GM23248 (cell line): ENCODE data around the gene CBL. TPM values are rescaled to one million over a fixed set of nuclear protein-coding genes. Genes with fewer than 3 reads are reported as not detected.

Source experiments
- DNase-seq: peaks from one replicate; pipeline ENCODE4 v3.0.0-alpha.2; 2015
- H2AFZ ChIP-seq: fragments of 200-600 bp; sonication (generic); 2 replicates; pipeline ENCODE4 v1.6.1; 2016; ENCODE audit warnings: antibody characterized with exemption
- H3F3A ChIP-seq: fragments of 200-600 bp; sonication (generic); 2 replicates; pipeline ENCODE4 v1.6.1; 2016; ENCODE audit warnings: mild to moderate bottlenecking, antibody characterized with exemption, mixed run types; ENCODE audit not compliant: insufficient read depth
- H3K27ac ChIP-seq: fragments of 200-600 bp; sonication (generic); 2 replicates; pipeline ENCODE4 v1.5.1; 2016; ENCODE audit warnings: mild to moderate bottlenecking
- H3K27me3 ChIP-seq: fragments of 200-600 bp; sonication (generic); replicated peaks from 2 replicates; pipeline ENCODE4 v1.6.1; 2016; ENCODE audit warnings: mild to moderate bottlenecking; ENCODE audit not compliant: insufficient read depth
- H3K36me3 ChIP-seq: fragments of 200-600 bp; sonication (generic); 2 replicates; pipeline ENCODE4 v1.6.1; 2016; ENCODE audit warnings: low read depth, mild to moderate bottlenecking
- H3K4me1 ChIP-seq: fragments of 200-600 bp; sonication (generic); 2 replicates; pipeline ENCODE4 v1.6.1; 2016; ENCODE audit warnings: mild to moderate bottlenecking; ENCODE audit not compliant: insufficient read depth
- H3K4me2 ChIP-seq: fragments of 200-600 bp; sonication (generic); one replicate; pipeline ENCODE4 v1.6.1; 2016; ENCODE audit warnings: mild to moderate bottlenecking; ENCODE audit not compliant: unreplicated experiment
- H3K4me3 ChIP-seq: fragments of 200-600 bp; sonication (generic); 2 replicates; pipeline ENCODE4 v1.5.1; 2016; ENCODE audit warnings: mild to moderate bottlenecking
- H3K79me2 ChIP-seq: fragments of 200-600 bp; sonication (generic); 2 replicates; pipeline ENCODE4 v1.6.1; 2016; ENCODE audit warnings: mild to moderate bottlenecking; ENCODE audit not compliant: insufficient read depth
- H3K9ac ChIP-seq: fragments of 200-600 bp; sonication (generic); 2 replicates; pipeline ENCODE4 v1.6.1; 2016; ENCODE audit warnings: mild to moderate bottlenecking
- H3K9me2 ChIP-seq: fragments of 200-600 bp; sonication (generic); 2 replicates; pipeline ENCODE4 v1.6.1; 2016; ENCODE audit warnings: mixed run types, mild to moderate bottlenecking, moderate library complexity; ENCODE audit not compliant: insufficient read depth
- H3K9me3 ChIP-seq: fragments of 200-600 bp; sonication (generic); one replicate; pipeline ENCODE4 v1.6.1; 2017; ENCODE audit warnings: low read depth
- H4K20me1 ChIP-seq: fragments of 200-600 bp; sonication (generic); 2 replicates; pipeline ENCODE4 v1.6.0; 2016; ENCODE audit not compliant: insufficient read depth
- EZH2 ChIP-seq: fragments of 200-600 bp; sonication (generic); IDR thresholded peaks from 2 replicates; pipeline ENCODE4 v1.6.1; 2018; ENCODE audit warnings: antibody characterized with exemption, mild to moderate bottlenecking; ENCODE audit not compliant: insufficient read depth, poor library complexity, severe bottlenecking
- EZH2phosphoT487 ChIP-seq: fragments of 200-600 bp; sonication (generic); IDR thresholded peaks from 2 replicates; pipeline ENCODE4 v1.6.1; 2018; ENCODE audit warnings: antibody characterized with exemption, moderate library complexity, mild to moderate bottlenecking, low read depth; ENCODE audit not compliant: insufficient read depth
- WGBS, 2 experiments: methylation state at CpG; one replicate each; pipeline ENCODE4 v1.1.6; 2015 to 2017; ENCODE audit warnings: low lambda C conversion rate in 2 of 2, low coverage in 1 of 2; ENCODE audit errors: missing lambda C conversion rate in 2 of 2; 5-methylcytosine and 5-hydroxymethylcytosine counted together
- in situ Hi-C: fragments of 300-500 bp; cut with MboI; formaldehyde crosslinking; loops from 2 replicates; pipeline ENCODE4 v1.15.0; 2020
- polyA plus RNA-seq: library from polyadenylated mRNA; unstranded; fragments of >200 nt; fragmentation: Nextera tagmentation; extraction: Ambion mirVana; gene quantifications from 2 replicates; pipeline ENCODE4 v1.2.1, GENCODE V29; 2016
- total RNA-seq: library from RNA; depleted of rRNA; stranded (reverse); fragments of >200 nt; shearing (Covaris generic); gene quantifications from 2 replicates; pipeline ENCODE4 v1.2.3, GENCODE V29; 2014

CBL gene
- total and polyA plus RNA-seq, 2 experiments from 2014 or later, result 5.8 to 8.6 TPM

- WGBS, 2 experiments, result 6 to 8% methylated on average over 60 to 71 of the region's 86 CpGs
- peak; percentile 82 for DNase-seq
- Histone ChIP-seq H3K79me2 (peaks cover 24% of the 10 kb centered on the region), H3K36me3 (no peaks in the 10 kb centered on the region), H3K9me3 (no peaks in the 10 kb centered on the region), H3K4me1 (peaks cover 29% of the 10 kb centered on the region; the same call in 1 of the 2 replicates), H4K20me1 (no peaks in the 10 kb centered on the region), H3K9ac (peak overlapping the region; percentile 75), H3K4me3 (peak overlapping the region; percentile 75), H3K27ac (no peak overlapping the region), H3F3A (peaks cover 9% of the 10 kb centered on the region; the same call in 1 of the 2 replicates), H3K4me2 (peak overlapping the region; percentile 82), H2AFZ (peak overlapping the region; percentile 89), H3K27me3 (no peaks in the 10 kb centered on the region), H3K9me2 (no peaks in the 10 kb centered on the region)
- in situ Hi-C loops, result no loop called here
- TF ChIP-seq EZH2 (no peak), EZH2phosphoT487 (no peak)
Observed at GRCh38 chr11:119339589-119340334, 133.6 kb downstream of the CBL start.

- Histone ChIP-seq H3F3A (peaks cover 9% of the 10 kb centered on the region; the same call in 1 of the 2 replicates), H3K36me3 (no peaks in the 10 kb centered on the region), H3K9me3 (no peaks in the 10 kb centered on the region), H3K4me2 (peak within 1 kb of the TSS; percentile 82), H3K79me2 (peaks cover 16% of the 10 kb centered on the region), H3K27ac (no peak within 1 kb of the TSS), H3K27me3 (no peaks in the 10 kb centered on the region), H3K9ac (peak within 1 kb of the TSS; percentile 75), H4K20me1 (no peaks in the 10 kb centered on the region), H2AFZ (peak within 1 kb of the TSS; percentile 89), H3K4me1 (peaks cover 21% of the 10 kb centered on the region; the same call in 1 of the 2 replicates), H3K4me3 (peak within 1 kb of the TSS; percentile 75), H3K9me2 (no peaks in the 10 kb centered on the region)
- in situ Hi-C loops, result no loop called here
- 6% methylated on average over 19 to 47 of the region's 53 CpGs for WGBS, 2 experiments
- TF ChIP-seq EZH2phosphoT487 (no peak), EZH2 (no peak)
- peak; percentile 72 for DNase-seq
Observed at GRCh38 chr11:119340335-119341221, 134.4 kb downstream of the CBL start, which contains the start of gene C1QTNF5. Gene C1QTNF5 (minus strand): TSS chr11:119340883. CDS start chr11:119340397, 486 bp downstream.

GRCh38 chr11:119341222-119342022, 135.3 kb downstream of the CBL start:
- Histone ChIP-seq H3K9ac (peak overlapping the region; percentile 75; the same call in 1 of the 2 replicates), H3K27me3 (no peaks in the 10 kb centered on the region), H3K4me3 (0 out of 2 replicates have a peak overlapping the region, but pooled peaks have one; percentile 75), H3K27ac (no peak overlapping the region), H3K36me3 (no peaks in the 10 kb centered on the region), H3K79me2 (peaks cover 8% of the 10 kb centered on the region), H2AFZ (no peak overlapping the region), H3F3A (peaks cover 9% of the 10 kb centered on the region; the same call in 1 of the 2 replicates), H3K9me2 (no peaks in the 10 kb centered on the region), H3K4me1 (peaks cover 19% of the 10 kb centered on the region; the same call in 1 of the 2 replicates), H3K4me2 (peak overlapping the region; percentile 82), H3K9me3 (no peaks in the 10 kb centered on the region), H4K20me1 (no peaks in the 10 kb centered on the region)
- no peak for TF ChIP-seq EZH2
- TF ChIP-seq EZH2phosphoT487, result no peak
- no peak for DNase-seq
- in situ Hi-C loops, result no loop called here
- 89 to 90% methylated on average over 14 to 16 of the region's 16 CpGs for WGBS, 2 experiments

GRCh38 chr11:119342023-119342300, 135.8 kb downstream of the CBL start:
- no peak overlapping the region for H3K9ac ChIP-seq
- H3K27me3 ChIP-seq, result no peaks in the 10 kb centered on the region
- WGBS, 2 experiments, result 94 to 98% methylated on average over 7 of the region's 7 CpGs
- no peaks in the 10 kb centered on the region for H3K9me2 ChIP-seq
- H3K27ac ChIP-seq, result no peak overlapping the region
- no peak overlapping the region for H3K4me2 ChIP-seq
- in situ Hi-C loops, result no loop called here
- H3K79me2 ChIP-seq, result peaks cover 2% of the 10 kb centered on the region; the same call in 1 of the 2 replicates
- no peak for DNase-seq
- H2AFZ ChIP-seq, result no peak overlapping the region
- H3K4me3 ChIP-seq, result no peak overlapping the region
- peaks cover 22% of the 10 kb centered on the region for H3K4me1 ChIP-seq
- TF ChIP-seq EZH2phosphoT487 (no peak), EZH2 (no peak)
- no peaks in the 10 kb centered on the region for H4K20me1 ChIP-seq
- no peaks in the 10 kb centered on the region for H3K9me3 ChIP-seq
- no peaks in the 10 kb centered on the region for H3K36me3 ChIP-seq
- peaks cover 10% of the 10 kb centered on the region; the same call in 1 of the 2 replicates for H3F3A ChIP-seq
